HG02798 (cell line): Measurements from ENCODE around the gene MYRFL.

ENCODE experiments used
- ATAC-seq: cut with Tn5 transposase; IDR thresholded peaks from one replicate; pipeline ENCODE4 v1.9.1; 2021; ENCODE audit warnings: mild to moderate bottlenecking; ENCODE audit not compliant: unreplicated experiment, poor library complexity

The MYRFL gene

DNA sequence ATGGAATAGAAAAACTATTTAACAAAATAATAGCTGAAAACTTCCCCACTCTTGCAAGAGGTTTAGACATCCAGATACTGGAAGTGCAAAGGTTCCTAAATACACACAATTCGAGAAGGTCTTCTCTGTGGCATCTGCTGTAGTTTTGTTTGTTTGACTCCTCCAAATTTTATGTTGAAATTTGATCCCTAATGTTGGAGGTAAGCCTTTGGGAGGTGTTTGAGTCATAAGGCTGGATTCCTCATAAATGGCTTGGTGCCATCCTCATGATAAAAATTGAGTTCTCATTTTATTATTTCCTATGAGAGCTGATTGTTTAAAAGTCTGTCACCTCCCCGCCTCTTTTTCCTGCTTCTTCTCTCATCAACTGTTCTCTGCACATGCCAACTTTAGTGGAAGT lies 182.7 kb downstream of the MYRFL start:
- no peak for ATAC-seq
